Measurements from ENCODE around the gene ABCC6. TPM values are rescaled to one million over a fixed set of nuclear protein-coding genes. Genes with fewer than 3 reads are reported as not detected.
A peak's percentile ranks its signal among the peaks of the same experiment; 100 is the strongest.
"Not testable (repeated sequence)": the region's sequence is repeated elsewhere in the genome, so short reads cannot be mapped to it uniquely, and the experiment has no call there.

The ABCC6 gene
- total RNA-seq, 4 donors from 2014 or later = 0.29 TPM; not detected in 3

DNA sequence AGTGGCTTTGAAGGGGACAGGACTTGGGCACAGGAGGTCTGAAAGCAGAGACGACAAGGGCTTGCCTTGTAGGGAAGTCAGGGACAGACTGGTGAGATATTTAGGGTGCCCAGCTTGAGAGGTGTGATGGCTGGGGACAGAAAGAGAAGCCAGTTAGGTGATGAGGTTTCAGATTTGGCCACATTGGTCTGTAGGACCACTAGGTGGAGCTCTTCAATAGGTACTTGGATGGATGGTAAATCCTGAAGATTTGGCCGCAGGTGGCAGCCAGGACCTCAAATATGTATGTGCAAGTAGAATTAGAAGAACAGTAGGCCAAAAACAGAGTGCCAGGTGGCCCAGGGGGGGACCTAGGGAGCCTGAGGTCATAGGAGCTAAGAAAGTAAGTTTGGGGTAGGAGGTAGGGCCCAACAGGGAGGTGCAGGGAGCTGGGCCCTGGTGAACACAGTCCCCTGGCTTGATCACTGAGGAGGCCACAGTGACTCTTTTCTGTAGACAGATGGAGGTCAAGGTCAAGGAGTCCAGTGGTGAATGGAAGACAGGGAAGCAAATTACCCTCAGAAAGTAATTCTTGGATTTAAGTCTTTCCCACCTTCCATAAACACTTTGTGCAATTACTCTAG lies 34.1 kb upstream of the ABCC6 start:
- intact Hi-C loops (cut with DNase I); H3K27ac ChIP-seq; H3K9me3 ChIP-seq; H3K4me1 ChIP-seq; DNase-seq; H3K4me3 ChIP-seq; H3K27me3 ChIP-seq: not testable (repeated sequence)
- TF ChIP-seq, protein P1, sequence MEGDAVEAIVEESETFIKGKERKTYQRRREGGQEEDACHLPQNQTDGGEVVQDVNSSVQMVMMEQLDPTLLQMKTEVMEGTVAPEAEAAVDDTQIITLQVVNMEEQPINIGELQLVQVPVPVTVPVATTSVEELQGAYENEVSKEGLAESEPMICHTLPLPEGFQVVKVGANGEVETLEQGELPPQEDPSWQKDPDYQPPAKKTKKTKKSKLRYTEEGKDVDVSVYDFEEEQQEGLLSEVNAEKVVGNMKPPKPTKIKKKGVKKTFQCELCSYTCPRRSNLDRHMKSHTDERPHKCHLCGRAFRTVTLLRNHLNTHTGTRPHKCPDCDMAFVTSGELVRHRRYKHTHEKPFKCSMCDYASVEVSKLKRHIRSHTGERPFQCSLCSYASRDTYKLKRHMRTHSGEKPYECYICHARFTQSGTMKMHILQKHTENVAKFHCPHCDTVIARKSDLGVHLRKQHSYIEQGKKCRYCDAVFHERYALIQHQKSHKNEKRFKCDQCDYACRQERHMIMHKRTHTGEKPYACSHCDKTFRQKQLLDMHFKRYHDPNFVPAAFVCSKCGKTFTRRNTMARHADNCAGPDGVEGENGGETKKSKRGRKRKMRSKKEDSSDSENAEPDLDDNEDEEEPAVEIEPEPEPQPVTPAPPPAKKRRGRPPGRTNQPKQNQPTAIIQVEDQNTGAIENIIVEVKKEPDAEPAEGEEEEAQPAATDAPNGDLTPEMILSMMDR (IDR thresholded peaks at IDR 0.05) = peak in 2 of 6 experiments; percentile 6 to 11
- H3K36me3 ChIP-seq = peaks cover 0 to 14% (median 0%) of the 10 kb centered on the region in 3 donors
- 47 to 60% methylated on average over 2 of the region's 2 CpGs for WGBS, 2 donors

DNA sequence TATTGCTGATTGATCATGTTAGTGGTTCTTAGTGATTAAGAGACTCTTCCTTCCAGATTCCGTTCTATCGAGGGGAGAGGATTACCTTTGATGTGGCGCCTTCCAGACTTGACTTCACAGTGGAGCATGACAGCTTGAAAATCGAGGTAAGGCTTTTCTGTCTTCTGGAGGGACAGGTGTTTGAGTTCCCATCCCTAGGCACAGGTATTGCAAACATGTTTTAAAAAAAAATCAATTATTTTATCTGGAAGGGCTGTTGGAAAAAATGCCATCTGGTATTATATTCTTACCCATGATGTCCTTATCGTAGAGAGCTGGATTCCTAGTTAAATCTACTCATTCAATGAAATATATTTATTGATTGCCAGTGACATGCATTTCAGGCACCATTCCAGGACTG lies 29.1 kb upstream of the ABCC6 start:
- WGBS, 2 donors = no CpG with 5 or more reads among the region's 5 CpGs
- DNase-seq; H3K27ac ChIP-seq; intact Hi-C loops (cut with DNase I); H3K27me3 ChIP-seq; H3K9me3 ChIP-seq; H3K4me3 ChIP-seq; H3K4me1 ChIP-seq; H3K36me3 ChIP-seq: not testable (repeated sequence)

DNA sequence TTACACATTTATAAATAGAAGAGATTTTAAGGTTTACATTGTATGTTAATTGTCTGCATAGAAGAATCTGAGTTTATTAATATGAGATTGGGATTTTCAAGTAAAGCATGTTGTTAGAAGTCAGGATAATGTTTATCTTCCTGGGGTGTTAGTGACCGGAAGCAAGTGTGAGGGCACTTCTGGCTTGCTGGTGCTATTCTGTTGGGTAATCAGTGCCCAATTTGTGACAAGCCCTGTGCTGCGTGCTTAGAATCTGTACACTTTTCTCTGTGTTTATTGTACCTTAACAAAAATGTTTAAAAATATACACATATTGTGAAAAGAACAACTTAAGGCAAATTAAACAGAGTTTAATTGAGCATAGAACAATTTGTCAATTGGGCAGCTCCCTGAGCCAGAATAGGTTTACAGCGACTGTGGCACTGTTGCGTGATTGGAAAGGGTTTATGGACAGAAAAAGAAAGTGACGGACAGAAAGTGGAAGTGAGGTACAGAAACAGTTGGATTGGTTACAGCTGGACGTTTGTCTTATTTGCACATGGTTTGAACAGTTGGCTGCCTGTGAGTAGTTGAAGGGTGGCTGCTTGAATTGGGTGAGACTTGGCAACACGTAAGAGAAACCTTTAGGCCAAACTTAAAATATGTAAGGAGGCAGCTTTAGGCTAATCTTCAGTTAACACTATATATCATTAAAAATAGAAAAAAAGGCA lies 26.5 kb upstream of the ABCC6 start:
- 36 to 66% methylated on average over 3 to 4 of the region's 7 CpGs for WGBS, 2 donors
- H3K27ac ChIP-seq; H3K36me3 ChIP-seq; intact Hi-C loops (cut with DNase I); H3K4me3 ChIP-seq; H3K27me3 ChIP-seq; H3K4me1 ChIP-seq; DNase-seq; H3K9me3 ChIP-seq: not testable (repeated sequence)

DNA sequence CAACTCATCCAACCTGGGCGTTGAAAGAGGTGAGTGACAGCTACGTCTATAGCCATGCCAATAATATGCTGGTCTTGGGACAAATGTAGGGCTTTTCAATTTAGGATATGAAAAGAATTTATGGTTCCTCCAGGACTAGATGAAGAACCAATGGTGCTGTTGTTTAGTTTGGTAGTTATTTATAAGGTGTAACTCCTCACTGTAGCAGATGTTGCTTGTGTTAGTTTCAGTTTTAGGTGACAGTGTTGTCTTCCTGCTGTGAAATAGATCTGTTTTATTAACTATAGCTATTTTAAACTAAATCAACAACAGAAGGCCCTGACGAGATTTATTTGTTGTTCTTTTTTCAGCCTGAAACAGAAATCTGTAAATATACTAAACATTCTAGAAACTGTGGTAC lies 24.1 kb upstream of the ABCC6 start:
- H3K27me3 ChIP-seq; H3K4me3 ChIP-seq; H3K27ac ChIP-seq; DNase-seq; H3K36me3 ChIP-seq; H3K9me3 ChIP-seq; intact Hi-C loops (cut with DNase I); H3K4me1 ChIP-seq: not testable (repeated sequence)
- WGBS, 2 donors = no CpG with 5 or more reads among the region's 3 CpGs

DNA sequence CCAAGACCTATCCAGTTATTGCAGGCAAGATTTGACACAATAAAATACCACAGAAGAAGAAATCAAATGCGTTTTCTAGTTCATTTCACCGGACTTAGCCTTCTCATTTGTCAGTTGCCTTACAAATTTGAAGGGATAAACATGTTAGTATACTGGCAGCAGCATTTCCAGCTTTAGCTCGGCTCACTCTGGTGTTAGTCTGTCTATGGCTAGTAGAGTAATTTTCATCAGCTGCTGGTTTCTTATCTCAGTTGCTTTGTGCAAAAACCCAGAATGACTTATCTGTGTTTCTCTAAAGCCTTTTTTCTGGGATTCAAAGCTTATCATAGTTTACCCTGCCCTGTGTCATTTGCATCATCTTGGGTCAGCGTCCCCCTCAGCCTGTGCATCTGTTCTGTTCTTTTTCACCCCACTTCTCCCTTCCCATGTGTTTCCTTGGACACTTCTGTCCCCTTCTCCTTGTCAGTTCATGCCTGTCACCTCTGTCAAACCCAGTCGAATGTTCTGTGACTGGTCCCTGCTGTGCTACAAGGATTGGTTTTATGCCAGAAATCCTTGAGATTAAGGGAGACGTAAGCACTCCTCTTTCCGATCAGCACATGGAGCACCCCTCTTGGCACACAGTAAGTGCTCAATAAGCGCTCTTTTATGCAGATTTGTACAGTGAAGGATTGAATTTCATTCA lies 23.4 kb upstream of the ABCC6 start:
- H3K27me3 ChIP-seq; H3K27ac ChIP-seq; H3K4me1 ChIP-seq; H3K4me3 ChIP-seq; DNase-seq; intact Hi-C loops (cut with DNase I); H3K9me3 ChIP-seq; H3K36me3 ChIP-seq: not testable (repeated sequence)
- 89 to 95% methylated on average over 1 to 2 of the region's 8 CpGs for WGBS, 2 donors

DNA sequence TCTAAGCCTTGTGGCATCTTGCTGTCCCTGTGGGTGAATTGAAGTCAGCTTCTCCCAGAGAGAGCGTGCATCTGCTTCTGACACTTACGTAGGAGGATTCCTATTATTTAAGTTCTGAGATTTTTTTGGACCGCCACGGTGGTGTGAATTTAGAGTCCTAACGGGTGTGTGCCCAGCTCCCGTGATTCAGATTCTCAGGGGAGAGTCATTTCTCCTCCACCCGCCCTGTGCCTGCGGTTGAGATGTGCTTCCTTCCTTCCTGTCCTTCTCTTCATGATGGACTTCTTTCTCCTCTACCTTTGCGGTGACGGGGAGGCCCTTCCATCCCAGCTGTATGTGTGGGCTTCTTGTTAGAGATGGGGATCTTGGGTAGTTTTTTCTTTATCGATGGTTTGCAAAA lies 20.6 kb upstream of the ABCC6 start:
- H3K36me3 ChIP-seq = peaks cover 0 to 11% (median 0%) of the 10 kb centered on the region in 3 donors
- H3K27me3 ChIP-seq; intact Hi-C loops (cut with DNase I); H3K4me3 ChIP-seq; H3K9me3 ChIP-seq; H3K27ac ChIP-seq; H3K4me1 ChIP-seq; DNase-seq: not testable (repeated sequence)
- WGBS, 2 donors = 86 to 88% methylated on average over 11 of the region's 11 CpGs

DNA sequence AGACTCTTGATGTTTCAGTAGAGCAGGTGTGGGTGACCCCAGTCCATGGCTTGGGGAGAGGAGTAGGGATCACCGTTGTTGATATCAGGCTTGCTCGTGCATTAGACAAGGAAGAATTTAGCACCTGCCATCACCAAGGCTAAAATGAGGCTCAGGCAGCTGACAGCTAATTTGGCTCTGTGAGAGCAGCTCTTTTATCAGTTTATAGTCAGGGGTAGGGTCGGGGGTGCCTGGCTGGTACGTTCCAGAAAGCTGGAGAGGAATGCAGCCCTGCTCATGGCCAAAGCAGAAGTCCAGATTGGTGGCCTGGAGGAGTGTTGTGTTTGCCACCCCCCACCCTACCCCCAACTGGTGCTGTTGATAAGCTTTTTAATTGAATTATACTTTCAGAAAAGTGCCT lies 17.4 kb upstream of the ABCC6 start:
- H3K9me3 ChIP-seq; H3K4me3 ChIP-seq; H3K4me1 ChIP-seq; DNase-seq; H3K27me3 ChIP-seq; intact Hi-C loops (cut with DNase I); H3K27ac ChIP-seq: not testable (repeated sequence)
- H3K36me3 ChIP-seq = peaks cover 0 to 20% (median 0%) of the 10 kb centered on the region in 3 donors
- 100% methylated on average over 3 of the region's 4 CpGs; no CpG with 5 or more reads in 1 of the 2 donors for WGBS, 2 donors

DNA sequence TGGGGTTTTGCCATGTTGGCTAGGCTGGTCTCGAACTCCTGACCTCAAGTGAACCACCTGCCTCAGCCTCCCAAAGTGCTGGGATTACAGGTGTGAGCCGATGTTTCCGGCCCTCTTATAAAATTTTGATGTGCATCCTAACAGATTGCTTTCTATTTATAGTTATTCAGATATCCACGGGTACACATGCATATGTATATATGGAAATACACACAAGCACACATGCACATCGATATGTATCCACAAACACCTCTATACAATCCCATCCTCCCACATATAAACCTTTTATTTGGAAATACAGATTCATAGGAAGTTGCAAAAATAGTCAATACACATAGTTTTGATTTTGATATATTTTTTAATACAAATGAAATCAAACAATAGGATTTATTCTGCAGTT lies 14.4 kb upstream of the ABCC6 start:
- H3K4me3 ChIP-seq; H3K4me1 ChIP-seq; DNase-seq; intact Hi-C loops (cut with DNase I); H3K27me3 ChIP-seq; H3K9me3 ChIP-seq; H3K27ac ChIP-seq: not testable (repeated sequence)
- H3K36me3 ChIP-seq = peaks cover 0 to 20% (median 0%) of the 10 kb centered on the region in 3 donors
- WGBS, 2 donors = 91 to 95% methylated on average over 4 to 5 of the region's 5 CpGs

DNA sequence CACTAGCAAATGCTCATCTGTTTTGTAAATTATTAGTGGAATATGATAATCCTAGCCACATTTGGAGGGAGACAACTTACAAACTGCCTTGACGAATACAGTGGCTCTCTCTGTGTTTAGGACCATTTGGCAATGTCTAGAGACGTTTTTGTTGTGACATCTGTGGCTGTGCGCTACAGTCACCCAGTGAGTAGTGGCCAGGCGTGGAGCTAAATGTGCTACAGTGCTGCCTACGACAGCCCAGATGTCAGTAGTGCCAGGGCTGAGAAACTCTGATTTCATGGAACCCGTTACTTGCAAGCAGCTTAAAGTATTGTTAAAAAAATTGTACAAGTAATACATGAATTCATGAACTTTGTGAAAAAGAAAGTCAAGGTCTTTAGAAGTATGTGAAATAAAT lies 13.8 kb upstream of the ABCC6 start:
- H3K27me3 ChIP-seq; intact Hi-C loops (cut with DNase I): not testable (repeated sequence)
- 80 to 96% methylated on average over 3 of the region's 6 CpGs for WGBS, 2 donors

DNA sequence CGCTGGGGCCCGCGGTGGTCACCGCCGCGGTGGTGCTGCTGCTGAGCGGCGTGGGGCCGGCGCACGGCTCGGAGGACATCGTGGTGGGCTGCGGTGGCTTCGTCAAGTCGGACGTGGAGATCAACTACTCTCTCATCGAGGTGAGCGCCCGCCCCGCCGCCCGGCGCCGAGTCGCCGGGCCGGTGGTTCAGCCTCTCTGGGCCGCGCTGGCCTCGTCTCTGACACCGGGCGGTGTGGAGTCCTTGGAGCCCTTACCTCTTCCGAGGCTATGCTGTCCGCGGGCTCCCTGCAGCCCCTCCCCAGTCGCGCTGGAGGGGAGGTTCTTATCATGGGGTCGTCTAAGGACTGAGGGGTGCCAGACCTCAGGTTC lies 9.4 kb upstream of the ABCC6 start:
- H3K4me1 ChIP-seq; H3K9me3 ChIP-seq; DNase-seq; H3K27me3 ChIP-seq; H3K36me3 ChIP-seq; H3K27ac ChIP-seq; intact Hi-C loops (cut with DNase I): not testable (repeated sequence)
- peak overlapping the region in 2 of 4 donors; percentile 33 to 51 for H3K4me3 ChIP-seq
- WGBS, 2 donors = no CpG with 5 or more reads among the region's 39 CpGs

More for the DNA sequence above, 13.8 kb upstream of the ABCC6 start:
- H3K4me3 ChIP-seq, H3K9me3 ChIP-seq, DNase-seq, H3K27ac ChIP-seq, H3K4me1 ChIP-seq: not testable (repeated sequence)
- H3K36me3 ChIP-seq = peaks cover 0 to 20% (median 0%) of the 10 kb centered on the region in 3 donors

DNA sequence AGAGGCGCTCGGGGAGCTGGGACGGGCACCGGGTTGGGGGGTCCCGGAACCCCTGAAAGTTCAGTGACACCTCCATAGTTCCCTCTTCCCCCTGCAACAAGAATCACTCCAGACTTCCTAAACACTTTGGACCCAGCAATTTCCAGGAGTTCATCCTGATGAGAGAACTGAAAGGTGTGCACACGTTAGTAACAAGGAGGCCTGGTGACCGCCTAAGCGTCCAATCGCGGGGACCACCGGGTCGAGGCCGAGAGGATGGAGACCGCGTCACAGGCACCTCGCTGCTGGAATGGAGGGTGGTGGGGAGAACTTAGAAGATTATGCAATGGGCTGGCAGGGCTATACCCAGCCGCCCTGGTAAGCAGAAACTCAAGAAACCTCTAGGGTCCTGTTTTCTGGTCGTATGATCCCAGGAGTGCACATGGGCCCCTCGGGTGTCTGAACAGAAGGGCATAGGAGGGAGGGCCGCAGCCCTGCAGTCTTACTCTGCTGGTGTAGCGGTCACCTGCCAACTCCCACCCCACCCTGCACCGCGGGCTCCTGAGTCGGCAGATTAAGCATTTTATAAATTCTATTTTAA lies 458 bp upstream of the ABCC6 start:
- H3K27ac ChIP-seq; intact Hi-C loops (cut with DNase I); H3K36me3 ChIP-seq; H3K4me1 ChIP-seq; DNase-seq; H3K9me3 ChIP-seq; H3K27me3 ChIP-seq: not testable (repeated sequence)
- 20% methylated on average over 1 of the region's 24 CpGs; no CpG with 5 or more reads in 1 of the 2 donors for WGBS, 2 donors
- peak overlapping the region in 2 of 4 donors; percentile 27 to 51 for H3K4me3 ChIP-seq

DNA sequence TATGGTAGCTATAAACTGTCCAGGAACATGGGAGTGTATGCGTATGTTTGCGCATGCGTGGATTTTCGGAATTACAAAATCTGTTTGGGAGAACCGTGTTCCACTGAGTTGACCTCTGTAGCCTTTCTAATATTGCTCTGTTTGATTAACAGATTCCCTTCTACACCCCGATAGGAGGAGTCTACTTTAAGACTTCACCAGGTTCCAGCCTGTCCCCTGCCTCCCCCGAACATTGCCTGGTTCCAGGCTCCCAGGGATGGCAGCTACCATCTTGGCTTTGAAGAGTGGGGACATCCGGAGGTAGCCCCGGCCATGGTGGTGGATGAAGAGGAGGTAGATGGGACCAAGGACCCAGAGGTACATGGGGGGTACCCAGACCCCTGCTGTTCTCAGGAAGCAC lies 1.9 kb downstream of the ABCC6 start:
- H3K9me3 ChIP-seq; H3K4me1 ChIP-seq; H3K4me3 ChIP-seq; intact Hi-C loops (cut with DNase I); H3K27ac ChIP-seq; H3K36me3 ChIP-seq; DNase-seq; H3K27me3 ChIP-seq: not testable (repeated sequence)
- WGBS, 2 donors = 80% methylated on average over 1 of the region's 9 CpGs; no CpG with 5 or more reads in 1 of the 2 donors

Measured in esophagus squamous epithelium (tissue), 5 donors.